ENCODE data around the gene GNAS-AS1.
A peak's percentile ranks its signal among the peaks of the same experiment; 100 is the strongest.

Gene GNAS-AS1

GRCh38 chr20:58839991-58840747, 10.5 kb downstream of the GNAS-AS1 start:
- Histone ChIP-seq H2BK5ac (ENCODE audit: low read depth, low read length, poor library complexity) (no peak overlapping the region), H3K4me1 (ENCODE audit: control insufficient read depth in 1 of 2, insufficient read depth in 2 of 2, low read length in 2 of 2) (no peaks in the 10 kb centered on the region), H3K9ac (ENCODE audit: low read length) (no peak overlapping the region), H3K23ac (ENCODE audit: low read length) (no peak overlapping the region), H4K91ac (ENCODE audit: low read depth, low read length) (no peak overlapping the region), H3K4ac (ENCODE audit: low read depth, low read length) (no peak overlapping the region), H3K36me3 (ENCODE audit: control insufficient read depth in 1 of 2, insufficient read depth in 2 of 2, low read length in 2 of 2) (peaks cover 13 to 19% of the 10 kb centered on the region in 2 experiments), H4K8ac (ENCODE audit: low read depth, low read length) (no peak overlapping the region), H3K79me1 (ENCODE audit: low read length) (no peaks in the 10 kb centered on the region), H2BK12ac (ENCODE audit: low read length) (no peak overlapping the region), H3K27me3 (ENCODE audit: insufficient read depth, low read length) (peaks cover 34% of the 10 kb centered on the region), H2AK5ac (ENCODE audit: low read length) (no peak overlapping the region), H2AFZ (ENCODE audit: insufficient read depth, low read length, poor library complexity) (no peak overlapping the region), H2BK120ac (ENCODE audit: insufficient read depth, low read length, poor library complexity) (no peak overlapping the region), H3K14ac (ENCODE audit: low read length) (no peak overlapping the region), H3K27ac (ENCODE audit: low read depth, low read length) (no peak overlapping the region), H3K4me2 (ENCODE audit: low read length) (peak overlapping the region; percentile 61), H3K79me2 (ENCODE audit: control insufficient read depth, insufficient read depth, low read length, poor library complexity) (no peaks in the 10 kb centered on the region), H3K9me3 (ENCODE audit: insufficient read depth, low read depth, low read length) (no peaks in the 10 kb centered on the region), H3K4me3 (ENCODE audit: low read depth, low read length) (peak overlapping the region; percentile 10), H4K12ac (ENCODE audit: low read depth, low read length) (no peak overlapping the region), H3K18ac (ENCODE audit: low read length) (no peak overlapping the region)
- DNase-seq = no peak
- WGBS (ENCODE audit: extremely low coverage, insufficient coverage, insufficient read length) = no CpG with 5 or more reads among the region's 67 CpGs

- Histone ChIP-seq H2BK120ac (ENCODE audit: insufficient read depth, low read length, poor library complexity) (no peak overlapping the region), H3K14ac (ENCODE audit: low read length) (no peak overlapping the region), H3K27me3 (ENCODE audit: insufficient read depth, low read length) (peaks cover 34% of the 10 kb centered on the region), H2AK5ac (ENCODE audit: low read length) (no peak overlapping the region), H4K12ac (ENCODE audit: low read depth, low read length) (no peak overlapping the region), H3K4me3 (ENCODE audit: low read depth, low read length) (no peak overlapping the region), H3K4me2 (ENCODE audit: low read length) (peak overlapping the region; percentile 61), H2BK12ac (ENCODE audit: low read length) (no peak overlapping the region), H3K4me1 (ENCODE audit: control insufficient read depth in 1 of 2, insufficient read depth in 2 of 2, low read length in 2 of 2) (peaks cover 0 to under 1% of the 10 kb centered on the region in 2 experiments), H4K91ac (ENCODE audit: low read depth, low read length) (no peak overlapping the region), H3K27ac (ENCODE audit: low read depth, low read length) (no peak overlapping the region), H3K36me3 (ENCODE audit: control insufficient read depth in 1 of 2, insufficient read depth in 2 of 2, low read length in 2 of 2) (peaks cover 13 to 19% of the 10 kb centered on the region in 2 experiments), H3K18ac (ENCODE audit: low read length) (no peak overlapping the region), H4K8ac (ENCODE audit: low read depth, low read length) (no peak overlapping the region), H3K9ac (ENCODE audit: low read length) (no peak overlapping the region), H3K79me1 (ENCODE audit: low read length) (no peaks in the 10 kb centered on the region), H3K4ac (ENCODE audit: low read depth, low read length) (no peak overlapping the region), H3K79me2 (ENCODE audit: control insufficient read depth, insufficient read depth, low read length, poor library complexity) (no peaks in the 10 kb centered on the region), H3K9me3 (ENCODE audit: insufficient read depth, low read depth, low read length) (no peaks in the 10 kb centered on the region), H2BK5ac (ENCODE audit: low read depth, low read length, poor library complexity) (no peak overlapping the region), H2AFZ (ENCODE audit: insufficient read depth, low read length, poor library complexity) (peak overlapping the region; percentile 60), H3K23ac (ENCODE audit: low read length) (no peak overlapping the region)
- WGBS (ENCODE audit: extremely low coverage, insufficient coverage, insufficient read length) = no CpG with 5 or more reads among the region's 27 CpGs
- DNase-seq = peak in 1 of 2 donors; percentile 23
Measured at GRCh38 chr20:58839474-58839874, 11.2 kb downstream of the GNAS-AS1 start.

- H3K79me2 ChIP-seq (ENCODE audit: control insufficient read depth, insufficient read depth, low read length, poor library complexity) = no peaks in the 10 kb centered on the region
- no peak overlapping the region for H2BK5ac ChIP-seq (ENCODE audit: low read depth, low read length, poor library complexity)
- H3K79me1 ChIP-seq (ENCODE audit: low read length) = no peaks in the 10 kb centered on the region
- H2AK5ac ChIP-seq (ENCODE audit: low read length) = no peak overlapping the region
- WGBS (ENCODE audit: extremely low coverage, insufficient coverage, insufficient read length) = no CpG with 5 or more reads among the region's 4 CpGs
- DNase-seq = no peak
- peaks cover 2% of the 10 kb centered on the region for H3K9me3 ChIP-seq (ENCODE audit: insufficient read depth, low read depth, low read length)
- no peak overlapping the region for H2BK120ac ChIP-seq (ENCODE audit: insufficient read depth, low read length, poor library complexity)
- no peak overlapping the region for H4K12ac ChIP-seq (ENCODE audit: low read depth, low read length)
- no peak overlapping the region for H3K23ac ChIP-seq (ENCODE audit: low read length)
- peaks cover 0 to 5% of the 10 kb centered on the region in 2 experiments for H3K4me1 ChIP-seq (ENCODE audit: control insufficient read depth in 1 of 2, insufficient read depth in 2 of 2, low read length in 2 of 2)
- H2BK12ac ChIP-seq (ENCODE audit: low read length) = no peak overlapping the region
- no peak overlapping the region for H3K4me3 ChIP-seq (ENCODE audit: low read depth, low read length)
- H3K27me3 ChIP-seq (ENCODE audit: insufficient read depth, low read length) = peaks cover 34% of the 10 kb centered on the region
- no peak overlapping the region for H3K4me2 ChIP-seq (ENCODE audit: low read length)
- no peak overlapping the region for H3K9ac ChIP-seq (ENCODE audit: low read length)
- no peak overlapping the region for H3K4ac ChIP-seq (ENCODE audit: low read depth, low read length)
- no peak overlapping the region for H4K91ac ChIP-seq (ENCODE audit: low read depth, low read length)
- H3K27ac ChIP-seq (ENCODE audit: low read depth, low read length) = no peak overlapping the region
- H4K8ac ChIP-seq (ENCODE audit: low read depth, low read length) = no peak overlapping the region
- no peak overlapping the region for H3K18ac ChIP-seq (ENCODE audit: low read length)
- H3K36me3 ChIP-seq (ENCODE audit: control insufficient read depth in 1 of 2, insufficient read depth in 2 of 2, low read length in 2 of 2) = peaks cover 13 to 23% of the 10 kb centered on the region in 2 experiments
- no peak overlapping the region for H3K14ac ChIP-seq (ENCODE audit: low read length)
- no peak overlapping the region for H2AFZ ChIP-seq (ENCODE audit: insufficient read depth, low read length, poor library complexity)
Measured at GRCh38 chr20:58838174-58838573, 12.5 kb downstream of the GNAS-AS1 start.

GRCh38 chr20:58837717-58838116, 13.0 kb downstream of the GNAS-AS1 start:
- Histone ChIP-seq H2AFZ (ENCODE audit: insufficient read depth, low read length, poor library complexity) (no peak overlapping the region), H3K27me3 (ENCODE audit: insufficient read depth, low read length) (peaks cover 31% of the 10 kb centered on the region), H3K4me3 (ENCODE audit: low read depth, low read length) (no peak overlapping the region), H2BK120ac (ENCODE audit: insufficient read depth, low read length, poor library complexity) (no peak overlapping the region), H3K4me1 (ENCODE audit: control insufficient read depth in 1 of 2, insufficient read depth in 2 of 2, low read length in 2 of 2) (peaks cover 3 to 8% of the 10 kb centered on the region in 2 experiments), H3K9ac (ENCODE audit: low read length) (no peak overlapping the region), H3K14ac (ENCODE audit: low read length) (no peak overlapping the region), H3K27ac (ENCODE audit: low read depth, low read length) (no peak overlapping the region), H4K91ac (ENCODE audit: low read depth, low read length) (no peak overlapping the region), H3K4ac (ENCODE audit: low read depth, low read length) (no peak overlapping the region), H2AK5ac (ENCODE audit: low read length) (no peak overlapping the region), H3K18ac (ENCODE audit: low read length) (no peak overlapping the region), H3K4me2 (ENCODE audit: low read length) (no peak overlapping the region), H4K8ac (ENCODE audit: low read depth, low read length) (no peak overlapping the region), H3K79me1 (ENCODE audit: low read length) (no peaks in the 10 kb centered on the region), H2BK12ac (ENCODE audit: low read length) (no peak overlapping the region), H3K79me2 (ENCODE audit: control insufficient read depth, insufficient read depth, low read length, poor library complexity) (no peaks in the 10 kb centered on the region), H3K23ac (ENCODE audit: low read length) (no peak overlapping the region), H3K36me3 (ENCODE audit: control insufficient read depth in 1 of 2, insufficient read depth in 2 of 2, low read length in 2 of 2) (peaks cover 13 to 23% of the 10 kb centered on the region in 2 experiments), H2BK5ac (ENCODE audit: low read depth, low read length, poor library complexity) (no peak overlapping the region), H3K9me3 (ENCODE audit: insufficient read depth, low read depth, low read length) (peaks cover 2% of the 10 kb centered on the region), H4K12ac (ENCODE audit: low read depth, low read length) (no peak overlapping the region)
- no peak for DNase-seq
- no CpG with 5 or more reads among the region's 1 CpG for WGBS (ENCODE audit: extremely low coverage, insufficient coverage, insufficient read length)

All from trophoblast cell (in vitro differentiated cells and primary cell).